Stimulated activated CD4-positive, alpha-beta T cell treated with anti-CD3 and anti-CD28 coated beads, Interleukin-15, amount 100 ng/mL, for 1 hour (primary cell): Measurements from ENCODE around the gene SHANK1.

Experiments used
- DNase-seq, 2 donors: peaks; one replicate each; pipeline ENCODE4 v3.0.0-alpha.2; 2020; ENCODE audit warnings: low read depth in 1 of 2, low spot score in 1 of 2

SHANK1 gene

GRCh38 chr19:50713556-50714236 lies 5.9 kb downstream of the SHANK1 start:
- no peak for DNase-seq

- no peak for DNase-seq
Measured at GRCh38 chr19:50712833-50713232, 6.8 kb downstream of the SHANK1 start.

- no peak for DNase-seq
Measured at GRCh38 chr19:50711805-50712204, 7.8 kb downstream of the SHANK1 start.

- no peak for DNase-seq
Measured at GRCh38 chr19:50711196-50711595, 8.4 kb downstream of the SHANK1 start.

- no peak for DNase-seq
Measured at GRCh38 chr19:50710612-50711011, 9.0 kb downstream of the SHANK1 start.

GRCh38 chr19:50710094-50710493 lies 9.5 kb downstream of the SHANK1 start:
- DNase-seq: no peak

- DNase-seq: no peak
Measured at GRCh38 chr19:50708179-50708879, 11.3 kb downstream of the SHANK1 start.

GRCh38 chr19:50706387-50706786 lies 13.2 kb downstream of the SHANK1 start:
- no peak for DNase-seq

GRCh38 chr19:50705422-50706019 lies 14.1 kb downstream of the SHANK1 start:
- DNase-seq: no peak

GRCh38 chr19:50703915-50704796 lies 15.4 kb downstream of the SHANK1 start:
- no peak for DNase-seq

- DNase-seq: no peak
Measured at GRCh38 chr19:50702871-50703829, 16.5 kb downstream of the SHANK1 start.

- DNase-seq: no peak
Measured at GRCh38 chr19:50702158-50702870, 17.3 kb downstream of the SHANK1 start.

GRCh38 chr19:50701367-50701985 lies 18.1 kb downstream of the SHANK1 start:
- no peak for DNase-seq

- no peak for DNase-seq
Measured at GRCh38 chr19:50697414-50698124, 22.0 kb downstream of the SHANK1 start.

GRCh38 chr19:50696094-50696483 lies 23.5 kb downstream of the SHANK1 start:
- no peak for DNase-seq

- DNase-seq: no peak
Measured at GRCh38 chr19:50695251-50696093, 24.1 kb downstream of the SHANK1 start.

- no peak for DNase-seq
Measured at GRCh38 chr19:50694815-50695145, 24.8 kb downstream of the SHANK1 start.
